Measurements from ENCODE around the gene FHIT.

Gene FHIT

DNA sequence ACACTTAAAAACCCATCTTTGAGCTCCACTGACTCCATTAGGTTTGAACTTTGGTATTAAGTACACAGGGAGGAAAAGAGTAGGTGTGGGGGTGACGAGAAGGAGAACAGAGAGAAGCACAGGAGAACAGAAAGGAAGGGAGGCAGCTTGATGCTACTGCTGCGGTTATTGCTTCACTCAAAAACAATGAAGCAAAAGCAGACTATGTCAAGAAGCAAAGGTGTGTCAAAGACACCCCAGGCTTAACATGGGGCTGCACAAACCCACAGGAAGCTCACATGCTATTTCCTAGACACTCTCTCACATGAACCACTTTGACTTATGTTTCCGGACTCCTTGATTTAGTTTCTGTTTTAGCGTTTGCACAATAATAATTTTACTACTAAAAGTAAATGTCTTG lies 1240.5 kb downstream of the FHIT start:
- no peak for DNase-seq

DNA sequence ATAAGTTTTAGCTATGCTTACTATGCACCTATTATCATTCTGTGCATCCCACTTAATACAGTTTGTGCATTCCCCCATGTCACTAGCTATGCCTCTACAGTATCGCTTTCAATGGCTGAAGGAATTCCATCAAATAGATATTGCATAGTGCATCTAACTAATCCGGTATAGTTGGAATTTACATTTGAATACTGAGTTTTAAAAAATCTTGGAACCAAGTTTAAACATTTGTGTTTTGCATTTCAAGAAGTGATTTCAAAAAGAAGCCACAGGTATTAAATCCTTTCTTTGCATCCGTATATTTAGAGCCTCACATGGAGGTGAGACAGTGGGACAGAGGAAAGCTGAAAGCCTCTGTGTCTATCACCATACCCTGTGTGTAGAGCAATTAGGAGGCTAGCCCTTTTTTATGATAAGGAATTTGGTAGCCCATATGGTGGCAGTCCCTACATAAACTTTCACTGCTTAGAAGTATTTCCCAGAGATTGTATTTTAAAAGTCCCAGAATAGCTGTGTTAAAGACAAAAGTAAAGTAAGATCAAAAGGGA lies 1241.2 kb downstream of the FHIT start:
- no peak for DNase-seq

DNA sequence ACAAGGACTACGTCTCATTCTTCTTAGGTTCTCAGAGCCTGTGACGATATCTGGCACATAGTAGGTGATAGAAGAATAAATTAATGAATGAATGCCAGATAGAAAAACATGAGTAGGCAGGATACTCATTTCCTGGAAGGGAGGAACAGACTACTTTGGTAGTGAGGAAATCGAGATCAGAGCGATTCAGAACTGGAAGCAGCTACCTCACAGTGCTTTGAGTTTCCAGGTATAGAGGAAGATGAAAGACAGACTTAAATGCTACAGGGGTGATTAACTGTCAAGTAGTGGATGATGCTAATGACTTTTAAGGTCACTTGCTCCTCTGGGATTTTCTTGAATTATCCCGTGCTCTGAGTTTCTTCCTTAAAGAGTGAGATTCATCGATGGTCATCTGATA lies 1249.9 kb downstream of the FHIT start:
- no peak for DNase-seq

DNA sequence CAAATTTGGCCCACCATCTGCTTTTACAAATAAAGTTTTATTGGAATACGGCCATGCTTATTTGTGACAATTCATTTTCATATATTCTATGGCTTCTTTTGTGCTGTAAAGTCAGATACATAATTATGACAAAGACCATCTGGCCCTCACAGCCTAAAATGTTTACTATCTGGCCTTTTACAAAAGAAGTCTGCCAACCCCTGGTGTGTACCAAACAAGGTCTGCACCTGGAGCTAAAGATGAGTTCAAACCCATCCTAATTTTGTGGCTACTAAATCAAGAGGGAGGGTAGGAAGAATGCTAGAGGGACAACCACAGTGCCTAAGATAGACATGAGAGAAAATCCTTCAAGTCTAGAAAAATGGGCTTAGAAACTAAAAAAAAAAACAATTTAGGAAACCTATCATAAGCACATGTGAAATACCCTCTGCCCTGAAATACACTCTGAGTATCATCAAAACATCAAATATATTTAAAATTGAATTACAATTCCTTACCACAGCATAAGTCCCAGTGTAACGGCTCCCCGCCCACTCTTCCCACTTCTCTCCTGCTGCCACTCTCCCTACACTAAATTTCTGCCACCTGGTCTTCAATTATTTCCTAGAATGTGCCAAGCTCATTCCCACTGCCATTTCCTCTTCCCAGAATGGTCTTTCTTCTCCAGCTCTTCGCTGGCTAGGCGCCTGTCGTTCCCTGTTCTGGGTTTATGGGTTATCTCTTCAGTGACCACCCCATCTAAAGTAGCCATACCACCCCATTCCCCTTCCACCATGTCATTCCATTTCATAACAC lies 1250.7 kb downstream of the FHIT start:
- no peak for DNase-seq

DNA sequence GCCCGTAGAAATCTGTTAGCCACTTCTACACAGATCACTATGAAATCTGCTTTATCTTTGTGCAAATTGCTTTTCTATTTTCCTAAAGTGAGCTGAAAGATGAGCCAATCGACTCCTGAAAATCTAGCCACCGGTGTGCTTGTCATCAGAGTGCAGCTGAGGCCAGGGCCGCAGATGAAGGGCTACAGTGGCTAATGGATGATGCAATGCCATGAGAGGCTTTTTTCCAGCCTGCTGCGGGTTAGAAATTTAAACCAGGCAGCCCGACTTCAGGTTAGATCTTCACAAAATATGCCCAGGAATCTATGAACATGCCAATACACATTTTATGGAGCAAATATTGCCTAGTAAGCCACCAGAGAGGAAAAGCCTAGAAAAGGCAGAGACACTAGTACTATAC lies 1253.2 kb downstream of the FHIT start:
- no peak for DNase-seq

DNA sequence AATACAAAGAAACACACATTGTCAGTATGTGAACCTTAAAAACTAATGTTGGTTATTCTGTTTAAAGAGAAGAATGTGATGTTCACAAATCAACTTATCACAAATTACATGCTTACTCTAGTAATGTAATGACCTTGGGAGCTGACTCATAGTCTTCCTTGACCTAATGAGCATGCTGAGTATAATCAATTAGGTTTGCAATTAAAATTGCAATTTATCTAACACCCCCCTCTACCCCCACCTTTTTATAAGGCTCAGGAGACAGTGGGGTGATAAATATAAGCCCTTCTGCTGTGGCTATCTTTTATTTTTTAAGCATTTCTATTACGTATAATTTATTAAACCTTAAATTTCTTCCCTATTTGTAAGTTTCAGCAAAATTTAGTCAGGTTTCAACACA lies 1253.7 kb downstream of the FHIT start:
- no peak for DNase-seq

DNA sequence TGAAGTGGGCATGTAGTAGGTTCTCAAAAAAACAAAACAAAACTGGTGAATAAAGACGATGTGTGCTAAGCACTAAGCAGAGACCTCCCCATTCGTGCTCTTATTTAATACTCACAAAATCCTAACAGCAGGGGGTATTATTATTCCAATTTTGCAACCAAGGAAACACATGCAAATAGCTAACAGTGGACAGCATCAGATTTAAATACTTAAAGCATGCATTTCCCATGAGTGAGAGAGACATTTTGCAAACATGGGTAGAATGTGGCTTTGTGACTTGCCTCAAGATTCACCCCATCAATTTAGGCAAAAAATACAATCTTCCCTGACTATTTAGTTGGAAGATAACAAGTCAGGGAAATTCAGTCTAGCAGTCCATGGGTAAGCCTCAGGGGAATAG lies 1255.2 kb downstream of the FHIT start:
- DNase-seq = no peak

DNA sequence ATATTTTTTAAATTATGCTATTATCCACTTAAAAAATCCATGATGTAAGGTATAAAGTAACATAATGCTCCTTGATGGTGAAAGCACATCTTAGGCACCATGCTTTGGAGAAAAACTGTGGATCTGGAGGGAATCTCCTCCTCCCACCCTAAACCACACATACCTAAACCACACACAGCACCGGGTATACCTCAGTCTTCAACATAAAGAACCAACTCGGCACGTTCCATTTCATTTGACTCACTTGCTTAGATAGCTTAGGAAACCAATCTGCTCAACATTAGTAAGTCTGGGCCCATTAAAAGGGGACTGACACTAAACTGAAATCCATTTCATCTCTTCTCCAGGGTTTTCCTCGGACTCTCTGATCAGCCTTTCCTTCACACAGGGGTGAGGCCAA lies 1255.7 kb downstream of the FHIT start:
- DNase-seq = no peak

DNA sequence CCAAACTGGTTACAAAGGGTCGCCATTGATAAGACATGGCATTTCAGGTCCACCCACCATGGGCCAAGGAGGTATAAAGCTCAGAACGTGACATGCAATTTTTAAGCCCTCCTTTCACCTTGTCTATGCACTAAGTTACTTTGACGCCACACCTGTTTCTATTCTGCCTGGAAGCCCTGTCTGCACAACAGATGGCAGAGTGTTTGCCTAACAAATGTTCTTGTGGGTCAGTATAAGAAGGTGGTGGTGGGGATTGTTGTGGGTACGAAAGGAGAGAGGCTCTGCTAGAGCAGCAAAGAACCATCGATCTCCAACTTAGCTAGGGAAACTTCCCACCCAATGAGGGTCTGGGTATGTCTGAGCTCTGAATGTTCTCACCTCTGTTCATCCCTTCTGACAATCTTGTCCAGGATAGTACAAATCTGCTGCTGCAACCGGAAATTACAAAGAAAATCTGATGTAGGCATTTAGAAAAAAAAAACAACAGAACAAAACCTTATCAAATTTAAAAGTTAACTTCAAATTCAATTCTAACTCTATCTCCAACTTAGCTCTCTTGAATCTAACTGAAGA lies 1256.4 kb downstream of the FHIT start:
- DNase-seq = no peak

DNA sequence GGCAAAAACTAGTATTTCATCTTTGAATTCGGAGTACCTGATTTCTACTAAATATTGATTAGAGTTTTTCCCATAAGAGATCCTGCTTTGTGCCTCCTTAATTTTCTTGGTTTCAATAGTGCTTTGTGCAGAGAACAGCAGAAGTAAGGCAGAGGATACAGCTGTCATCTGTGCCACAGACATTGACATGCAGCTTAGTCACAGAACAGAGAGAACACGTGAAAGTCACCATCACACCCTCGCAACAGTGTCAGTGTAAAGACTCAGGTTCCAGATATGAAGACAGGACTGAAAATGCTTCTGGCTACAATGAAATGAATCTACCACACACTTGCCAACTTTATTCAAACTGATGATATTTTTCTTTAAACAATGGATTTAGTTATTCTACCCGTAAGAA lies 1258.7 kb downstream of the FHIT start:
- DNase-seq = no peak

DNA sequence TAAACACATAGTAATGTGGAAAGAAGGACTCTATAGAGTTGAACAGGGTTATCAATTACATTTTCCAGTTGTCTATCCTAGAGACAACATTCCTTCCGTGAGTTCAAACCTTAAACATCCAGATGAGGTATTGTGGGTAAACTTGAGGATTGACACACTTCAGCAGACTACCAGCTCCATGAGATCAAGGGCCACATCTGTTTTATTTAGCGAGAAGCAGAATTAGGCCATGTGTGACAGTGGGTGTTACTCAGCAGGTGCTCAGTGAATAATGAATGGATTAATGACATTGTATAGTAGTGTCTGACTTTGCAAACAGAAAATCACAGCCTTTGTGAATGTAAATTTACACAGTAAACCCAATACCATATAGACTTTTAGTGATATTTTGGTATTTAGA lies 1260.3 kb downstream of the FHIT start:
- peak; percentile 8 for DNase-seq

DNA sequence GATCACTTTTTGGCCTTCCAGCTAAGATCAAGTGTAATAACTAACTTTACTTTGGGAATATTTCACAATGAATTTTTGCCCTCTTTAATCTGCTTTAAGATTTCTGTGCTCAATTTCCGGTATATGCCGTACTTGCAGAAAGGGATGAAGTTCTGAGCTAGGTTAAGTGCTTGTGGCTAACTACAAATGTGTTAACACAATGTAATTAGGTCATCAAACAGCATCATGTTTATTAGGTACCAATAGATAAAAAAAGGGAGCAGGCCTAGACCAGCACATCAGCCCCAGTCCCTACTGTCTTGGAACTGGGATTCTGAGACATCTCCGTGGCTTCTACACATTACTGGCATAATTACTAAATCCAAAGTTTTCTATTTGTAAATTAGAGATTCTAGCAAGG lies 1268.7 kb downstream of the FHIT start:
- DNase-seq = no peak

DNA sequence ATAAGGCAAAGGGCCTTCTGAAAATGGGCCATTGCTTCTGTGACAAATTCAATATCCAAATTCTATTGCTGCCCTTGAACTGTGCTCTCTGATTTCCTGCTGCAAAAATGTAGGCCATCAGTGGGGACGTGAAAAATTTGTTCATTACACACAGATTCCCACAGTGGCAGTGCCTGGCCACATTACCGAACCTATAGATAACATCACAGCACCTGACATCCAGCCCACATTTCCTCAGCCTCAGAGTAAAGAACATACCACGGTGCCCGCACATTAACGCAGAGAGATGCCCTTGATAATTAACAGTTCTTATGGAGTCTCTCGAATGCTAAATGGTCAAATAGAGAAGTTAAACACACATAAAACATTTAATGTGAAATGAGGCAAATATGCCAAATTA lies 1269.9 kb downstream of the FHIT start:
- no peak for DNase-seq

DNA sequence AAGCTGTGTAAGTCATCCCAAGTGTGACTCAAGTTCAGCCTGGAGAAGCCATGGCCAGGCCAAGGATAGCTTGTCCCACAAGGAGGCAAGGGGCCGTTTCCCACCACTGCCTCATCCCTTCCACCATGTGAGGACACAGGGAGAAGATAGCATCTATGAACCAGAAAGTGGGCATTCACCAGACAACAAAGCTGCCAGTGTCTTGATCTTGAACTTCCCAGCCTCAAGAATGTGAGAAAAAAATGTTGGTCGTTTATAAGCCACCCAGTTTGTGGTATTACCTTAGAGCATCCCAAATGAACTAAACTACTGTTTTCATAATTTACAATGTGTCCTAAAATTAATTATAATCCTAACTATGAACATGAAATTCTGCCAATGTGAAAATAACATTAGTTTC lies 1270.7 kb downstream of the FHIT start:
- no peak for DNase-seq

DNA sequence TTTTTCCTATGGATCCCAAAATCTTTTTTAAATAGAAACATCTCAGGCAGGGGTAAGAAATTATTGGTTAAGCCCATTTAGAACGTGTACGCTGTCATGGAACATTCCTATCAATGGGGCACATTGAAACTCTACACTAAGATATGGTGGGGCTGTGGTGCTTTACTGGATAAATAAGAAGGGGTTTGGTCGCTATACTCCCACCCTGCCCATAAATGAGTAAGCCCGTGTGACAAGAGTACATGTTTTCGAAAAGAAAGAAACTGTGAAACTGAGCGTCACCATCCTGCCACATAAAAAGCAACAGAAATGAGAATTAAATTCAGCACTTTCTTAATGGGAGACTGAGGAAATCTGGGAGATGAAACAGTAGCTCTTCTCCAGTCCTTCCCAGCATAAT lies 1271.7 kb downstream of the FHIT start:
- no peak for DNase-seq

DNA sequence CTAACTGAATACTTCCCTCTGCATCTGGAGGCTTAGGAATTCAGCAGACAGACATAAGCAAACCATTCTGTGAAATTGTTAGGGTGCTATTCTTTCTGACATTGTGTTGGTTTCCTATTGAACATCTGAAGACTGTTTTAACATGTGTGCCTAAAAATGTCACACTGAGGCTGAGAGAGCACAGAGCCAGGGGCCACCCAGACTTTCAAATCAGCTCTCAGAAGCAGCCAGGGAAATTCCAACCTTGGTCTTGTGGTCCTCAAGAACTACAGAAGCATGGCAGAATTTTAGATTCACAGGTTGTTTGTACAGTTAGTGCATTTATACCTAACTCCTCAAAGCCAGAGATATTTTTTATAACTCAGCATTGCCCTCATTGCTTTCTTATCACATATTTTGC lies 1272.3 kb downstream of the FHIT start:
- DNase-seq = no peak

DNA sequence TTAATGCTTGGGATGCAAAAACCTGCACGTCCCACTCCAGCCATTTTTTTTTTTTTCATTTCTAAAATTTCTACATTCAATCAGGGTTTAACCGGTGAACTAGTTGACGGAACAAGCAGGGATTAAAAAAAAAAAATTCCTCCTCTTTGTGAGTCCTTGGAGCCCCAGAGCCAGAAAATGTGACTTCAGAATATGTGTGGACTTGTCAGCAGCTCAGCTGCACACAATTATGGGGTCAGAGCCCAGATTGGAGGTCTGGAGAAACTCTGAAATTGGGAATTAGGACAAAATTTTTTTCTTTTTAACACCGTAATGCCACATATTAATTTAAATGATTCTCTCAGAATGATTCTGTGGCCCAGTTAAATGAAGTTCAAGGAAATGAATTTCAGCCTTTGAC lies 1280.5 kb downstream of the FHIT start:
- DNase-seq = no peak

DNA sequence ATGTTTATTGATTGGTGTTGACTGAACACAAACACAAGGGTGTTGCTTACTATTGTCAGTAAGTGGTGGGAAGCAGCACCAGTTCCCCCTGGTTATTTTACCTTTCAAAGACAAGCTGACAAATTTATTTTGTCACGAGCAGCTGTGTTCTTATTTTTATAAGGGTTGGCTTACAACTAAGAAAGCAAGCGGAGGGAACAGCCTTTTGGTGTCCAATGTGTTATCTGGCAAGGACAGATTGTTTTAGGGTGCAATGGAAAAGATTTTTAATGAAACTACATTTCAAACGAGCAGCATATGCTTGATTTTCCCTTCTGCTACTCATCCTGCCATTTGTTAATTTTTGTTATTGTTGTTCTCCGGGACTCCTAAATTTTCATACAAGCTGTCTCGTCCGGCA lies 1280.9 kb downstream of the FHIT start:
- no peak for DNase-seq

DNA sequence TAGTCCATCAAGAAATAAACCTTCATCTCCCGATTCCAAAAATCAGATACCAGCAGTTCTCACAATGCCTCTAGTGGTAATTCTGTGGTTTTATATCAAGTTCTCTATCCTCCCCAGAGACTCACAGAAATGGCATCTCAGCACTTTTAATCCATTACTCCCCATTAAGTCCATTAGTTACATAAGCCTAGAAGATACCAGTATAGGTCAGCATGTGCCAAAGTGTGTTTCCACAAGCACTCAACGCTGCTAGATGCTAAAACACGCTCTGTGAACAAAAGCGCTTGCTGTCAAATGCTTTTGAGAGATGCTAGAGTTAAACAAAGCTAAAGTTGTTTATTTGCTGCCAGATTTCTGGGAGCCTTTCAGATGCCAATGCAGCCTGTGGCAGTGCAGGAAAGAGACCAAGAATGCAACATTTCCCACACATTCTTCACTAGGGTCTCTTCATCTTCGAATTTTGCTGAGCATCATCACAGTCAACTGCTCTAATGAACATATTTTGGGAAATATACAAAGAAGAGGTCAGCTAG lies 1282.7 kb downstream of the FHIT start:
- DNase-seq = no peak

DNA sequence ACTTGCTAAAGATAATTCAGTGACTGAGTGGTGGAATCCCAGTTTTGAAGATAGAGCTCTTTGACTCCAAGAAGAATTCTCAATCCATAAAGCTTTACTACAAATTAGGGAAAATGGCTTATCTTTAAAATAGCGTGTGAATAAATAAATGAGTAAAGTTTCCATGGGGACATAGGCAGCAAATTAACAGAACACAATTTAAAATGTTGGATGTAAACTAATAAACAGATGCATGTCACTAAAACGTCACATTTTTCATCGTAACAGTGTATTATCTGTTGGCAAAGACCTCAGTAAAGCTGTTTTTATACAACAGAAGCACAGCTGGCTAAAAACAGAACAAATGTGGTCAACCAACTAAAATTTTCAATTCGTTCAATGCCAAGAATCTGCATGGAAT lies 1287.6 kb downstream of the FHIT start:
- no peak for DNase-seq

DNA sequence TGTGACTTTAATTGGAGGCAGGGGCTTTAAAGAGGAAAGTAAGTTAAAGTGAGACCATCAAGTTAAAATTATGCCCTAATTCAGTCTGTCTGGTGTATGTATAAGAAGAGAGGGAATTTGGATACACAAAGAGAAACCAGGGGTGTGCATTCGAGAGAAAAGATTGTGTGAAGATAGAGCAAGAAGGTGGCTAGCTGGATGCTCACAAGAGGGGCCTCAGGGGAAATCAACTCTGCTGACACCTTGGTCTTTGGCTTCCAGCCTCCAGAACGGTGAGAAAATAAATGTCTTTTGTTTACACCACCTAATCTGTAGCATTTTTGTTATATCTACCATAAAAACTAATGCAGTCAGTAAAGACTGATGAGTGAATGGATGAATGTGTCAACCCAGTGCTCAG lies 1294.1 kb downstream of the FHIT start:
- no peak for DNase-seq

DNA sequence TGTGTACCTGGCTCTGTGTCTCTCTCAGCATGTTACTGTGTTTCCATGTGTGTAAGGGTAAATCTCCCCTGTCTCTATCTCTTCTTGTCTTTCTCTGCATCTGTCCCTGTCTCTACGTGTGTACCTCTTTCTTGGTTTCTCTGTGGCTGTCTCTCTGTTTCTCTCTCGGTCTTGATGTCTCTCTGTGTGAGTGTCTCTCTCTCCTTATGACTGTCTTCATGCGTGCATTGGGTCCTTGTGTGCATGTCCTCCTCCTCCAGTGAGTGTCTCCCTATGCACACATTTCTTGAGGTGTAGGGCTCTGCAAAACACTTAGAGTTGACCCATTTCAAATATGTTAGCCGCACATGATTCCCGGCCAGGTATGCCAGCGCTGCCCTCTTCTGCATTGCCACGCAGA lies 1298.1 kb downstream of the FHIT start:
- no peak for DNase-seq

DNA sequence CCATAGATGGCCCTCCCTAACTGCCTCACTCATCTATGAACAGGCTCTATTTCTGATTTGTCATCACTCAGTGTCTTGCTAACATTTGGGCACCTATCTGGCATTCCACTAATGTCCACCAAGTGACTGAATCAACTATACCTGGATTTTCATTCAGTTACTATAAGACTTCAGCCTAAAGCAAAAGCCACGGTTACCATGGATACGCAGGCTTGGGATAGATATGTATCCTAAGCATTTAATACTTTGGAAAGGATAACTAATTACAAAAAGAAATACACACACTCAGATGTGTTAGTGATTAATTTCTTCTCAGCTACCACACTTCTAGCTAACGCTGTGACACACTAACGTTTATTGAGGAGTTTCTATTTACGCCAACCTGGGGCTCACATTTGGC lies 1301.9 kb downstream of the FHIT start:
- no peak for DNase-seq

DNA sequence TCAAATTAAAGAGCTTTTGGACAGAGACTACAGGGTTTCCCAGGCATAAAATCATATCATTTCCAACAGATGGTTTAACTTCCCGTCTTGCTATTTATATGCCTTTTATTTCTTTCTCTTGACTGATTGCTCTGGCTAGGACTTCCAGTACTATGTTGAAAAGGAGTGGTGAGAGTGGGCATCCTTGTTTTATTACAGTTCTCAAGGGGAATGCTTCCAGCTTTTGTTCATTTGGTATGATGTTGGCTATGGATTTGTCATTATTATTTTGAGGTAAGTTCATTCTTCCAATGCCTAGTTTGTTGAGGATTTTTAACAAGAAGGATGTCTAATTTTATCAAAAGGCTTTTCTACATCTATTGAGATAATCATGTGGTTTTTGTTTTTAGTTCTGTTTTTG lies 1304.9 kb downstream of the FHIT start:
- DNase-seq = no peak

DNA sequence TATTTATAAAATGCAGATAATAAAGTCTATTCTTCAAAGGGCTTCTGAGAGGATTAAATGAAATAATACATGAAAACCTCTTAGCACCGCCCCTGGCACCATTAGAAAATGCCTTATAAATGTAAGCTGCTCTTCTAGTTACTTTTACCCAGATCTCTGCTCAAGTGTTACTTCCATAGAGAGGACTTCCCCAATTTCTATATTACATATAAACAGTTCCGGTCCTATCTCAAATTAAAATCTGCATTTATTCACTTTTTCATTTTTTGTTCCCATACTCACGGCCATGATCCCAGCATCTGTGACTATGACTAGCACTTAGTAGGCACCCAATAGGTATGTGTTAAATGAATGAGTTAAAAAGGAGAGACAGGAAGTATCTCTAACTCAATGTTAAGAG lies 1310.5 kb downstream of the FHIT start:
- DNase-seq = no peak
